Activated naive CD8-positive, alpha-beta T cell treated with anti-CD3 and anti-CD28 coated beads, Interleukin-2, amount 50 U/mL, for 24 hours (primary cell): Measurements from ENCODE around the gene RHBDL3.

Experiments
- ATAC-seq: fragments of 150-1000 bp; cut with Tn5 transposase; one replicate; pipeline ENCODE4 v1.10.0; 2021
- DNase-seq: peaks from one replicate; pipeline ENCODE4 v3.0.0; 2021
- H3K27ac Mint-ChIP-seq: one replicate; pipeline ENCODE4 v1.8.0; 2021; ENCODE audit warnings: mild to moderate bottlenecking, mixed read lengths
- H3K27me3 Mint-ChIP-seq: one replicate; pipeline ENCODE4 v1.8.0; 2021; ENCODE audit warnings: mixed read lengths
- H3K36me3 Mint-ChIP-seq: one replicate; pipeline ENCODE4 v1.8.0; 2021; ENCODE audit warnings: low read depth, mixed read lengths
- H3K4me1 Mint-ChIP-seq: one replicate; pipeline ENCODE4 v1.8.0; 2021; ENCODE audit warnings: mixed read lengths
- H3K4me3 Mint-ChIP-seq: one replicate; pipeline ENCODE4 v1.8.0; 2021; ENCODE audit warnings: mild to moderate bottlenecking, moderate library complexity, mixed read lengths
- H3K9me3 Mint-ChIP-seq: one replicate; pipeline ENCODE4 v1.8.0; 2021; ENCODE audit warnings: mixed read lengths

Gene RHBDL3

GRCh38 chr17:32265192-32265923 lies at the start of gene RHBDL3:
Gene RHBDL3 (plus strand): TSS chr17:32265832. CDS start chr17:32266190, 358 bp downstream.
- Mint-ChIP-seq H3K27ac (peak within 1 kb of the TSS; percentile 20), H3K36me3 (no peaks in the 10 kb centered on the region), H3K4me3 (peak within 1 kb of the TSS; percentile 68), H3K27me3 (peaks cover 73% of the 10 kb centered on the region), H3K4me1 (peaks cover 16% of the 10 kb centered on the region), H3K9me3 (no peaks in the 10 kb centered on the region)
- peak; percentile 7 for DNase-seq
- no peak for ATAC-seq

GRCh38 chr17:32222621-32223020 lies 43.0 kb upstream of the RHBDL3 start:
- ATAC-seq: no peak
- peaks cover 15% of the 10 kb centered on the region for H3K36me3 Mint-ChIP-seq

GRCh38 chr17:32223703-32224102 lies 41.9 kb upstream of the RHBDL3 start:
- H3K4me3 Mint-ChIP-seq: no peak overlapping the region
- H3K9me3 Mint-ChIP-seq: no peaks in the 10 kb centered on the region
- DNase-seq (no peak), ATAC-seq (peak; percentile 85)
- H3K4me1 Mint-ChIP-seq: peaks cover 50% of the 10 kb centered on the region
- H3K27ac Mint-ChIP-seq: peak overlapping the region; percentile 35
- H3K27me3 Mint-ChIP-seq: no peaks in the 10 kb centered on the region
- H3K36me3 Mint-ChIP-seq: peaks cover 12% of the 10 kb centered on the region

More at GRCh38 chr17:32222621-32223020, 43.0 kb upstream of the RHBDL3 start:
- H3K27me3 Mint-ChIP-seq: no peaks in the 10 kb centered on the region
- DNase-seq: no peak
- peak overlapping the region; percentile 52 for H3K27ac Mint-ChIP-seq
- peaks cover 53% of the 10 kb centered on the region for H3K4me1 Mint-ChIP-seq
- no peaks in the 10 kb centered on the region for H3K9me3 Mint-ChIP-seq
- no peak overlapping the region for H3K4me3 Mint-ChIP-seq

- H3K4me1 Mint-ChIP-seq: peaks cover 23% of the 10 kb centered on the region
- ATAC-seq (no peak), DNase-seq (no peak)
- H3K27me3 Mint-ChIP-seq: no peaks in the 10 kb centered on the region
- no peaks in the 10 kb centered on the region for H3K9me3 Mint-ChIP-seq
- no peak overlapping the region for H3K27ac Mint-ChIP-seq
- H3K36me3 Mint-ChIP-seq: peaks cover 12% of the 10 kb centered on the region
- no peak overlapping the region for H3K4me3 Mint-ChIP-seq
Measured at GRCh38 chr17:32226886-32227285, 38.7 kb upstream of the RHBDL3 start.

GRCh38 chr17:32227910-32228309 lies 37.7 kb upstream of the RHBDL3 start:
- Mint-ChIP-seq H3K27ac (no peak overlapping the region), H3K27me3 (no peaks in the 10 kb centered on the region), H3K4me3 (no peak overlapping the region), H3K36me3 (peaks cover 7% of the 10 kb centered on the region), H3K9me3 (no peaks in the 10 kb centered on the region), H3K4me1 (peaks cover 23% of the 10 kb centered on the region)
- DNase-seq (no peak), ATAC-seq (no peak)

GRCh38 chr17:32235588-32235987 lies 30.0 kb upstream of the RHBDL3 start:
- no peaks in the 10 kb centered on the region for H3K27me3 Mint-ChIP-seq
- no peak for ATAC-seq
- no peak overlapping the region for H3K27ac Mint-ChIP-seq
- H3K9me3 Mint-ChIP-seq: no peaks in the 10 kb centered on the region
- H3K4me3 Mint-ChIP-seq: no peak overlapping the region
- no peak for DNase-seq
- no peaks in the 10 kb centered on the region for H3K36me3 Mint-ChIP-seq
- H3K4me1 Mint-ChIP-seq: peaks cover 11% of the 10 kb centered on the region

GRCh38 chr17:32239456-32239855 lies 26.2 kb upstream of the RHBDL3 start:
- no peak overlapping the region for H3K4me3 Mint-ChIP-seq
- no peak for ATAC-seq
- H3K4me1 Mint-ChIP-seq: no peaks in the 10 kb centered on the region
- no peaks in the 10 kb centered on the region for H3K36me3 Mint-ChIP-seq
- no peak overlapping the region for H3K27ac Mint-ChIP-seq
- H3K27me3 Mint-ChIP-seq: no peaks in the 10 kb centered on the region
- DNase-seq: no peak
- no peaks in the 10 kb centered on the region for H3K9me3 Mint-ChIP-seq

- no peak for DNase-seq
- no peak for ATAC-seq
- H3K9me3 Mint-ChIP-seq: no peaks in the 10 kb centered on the region
- H3K36me3 Mint-ChIP-seq: no peaks in the 10 kb centered on the region
- H3K4me1 Mint-ChIP-seq: no peaks in the 10 kb centered on the region
- no peaks in the 10 kb centered on the region for H3K27me3 Mint-ChIP-seq
- H3K27ac Mint-ChIP-seq: no peak overlapping the region
- H3K4me3 Mint-ChIP-seq: no peak overlapping the region
Measured at GRCh38 chr17:32240750-32241149, 24.9 kb upstream of the RHBDL3 start.

GRCh38 chr17:32241640-32242039 lies 24.0 kb upstream of the RHBDL3 start:
- H3K4me3 Mint-ChIP-seq: no peak overlapping the region
- H3K36me3 Mint-ChIP-seq: no peaks in the 10 kb centered on the region
- no peaks in the 10 kb centered on the region for H3K27me3 Mint-ChIP-seq
- H3K4me1 Mint-ChIP-seq: no peaks in the 10 kb centered on the region
- no peak for DNase-seq
- H3K27ac Mint-ChIP-seq: no peak overlapping the region
- ATAC-seq: no peak
- no peaks in the 10 kb centered on the region for H3K9me3 Mint-ChIP-seq

GRCh38 chr17:32249475-32249874 lies 16.2 kb upstream of the RHBDL3 start:
- Mint-ChIP-seq H3K36me3 (no peaks in the 10 kb centered on the region), H3K4me1 (no peaks in the 10 kb centered on the region), H3K4me3 (no peak overlapping the region), H3K27ac (no peak overlapping the region), H3K27me3 (peaks cover 4% of the 10 kb centered on the region), H3K9me3 (no peaks in the 10 kb centered on the region)
- ATAC-seq: no peak
- DNase-seq: no peak

GRCh38 chr17:32253117-32253611 lies 12.5 kb upstream of the RHBDL3 start:
- no peaks in the 10 kb centered on the region for H3K4me1 Mint-ChIP-seq
- H3K9me3 Mint-ChIP-seq: no peaks in the 10 kb centered on the region
- H3K27ac Mint-ChIP-seq: no peak overlapping the region
- no peak overlapping the region for H3K4me3 Mint-ChIP-seq
- peak; percentile 92 for ATAC-seq
- H3K36me3 Mint-ChIP-seq: no peaks in the 10 kb centered on the region
- peak; percentile 76 for DNase-seq
- H3K27me3 Mint-ChIP-seq: peaks cover 14% of the 10 kb centered on the region

- ATAC-seq (no peak), DNase-seq (no peak)
- Mint-ChIP-seq H3K4me1 (no peaks in the 10 kb centered on the region), H3K27me3 (peaks cover 32% of the 10 kb centered on the region), H3K4me3 (no peak overlapping the region), H3K36me3 (no peaks in the 10 kb centered on the region), H3K27ac (no peak overlapping the region), H3K9me3 (no peaks in the 10 kb centered on the region)
Measured at GRCh38 chr17:32256012-32256700, 9.5 kb upstream of the RHBDL3 start.

- Mint-ChIP-seq H3K27ac (no peak overlapping the region), H3K27me3 (peaks cover 33% of the 10 kb centered on the region), H3K9me3 (no peaks in the 10 kb centered on the region), H3K36me3 (no peaks in the 10 kb centered on the region), H3K4me1 (no peaks in the 10 kb centered on the region), H3K4me3 (no peak overlapping the region)
- DNase-seq (no peak), ATAC-seq (no peak)
Measured at GRCh38 chr17:32256701-32257019, 9.0 kb upstream of the RHBDL3 start.

- no peaks in the 10 kb centered on the region for H3K9me3 Mint-ChIP-seq
- DNase-seq (no peak), ATAC-seq (no peak)
- H3K27ac Mint-ChIP-seq: no peak overlapping the region
- peaks cover 46% of the 10 kb centered on the region for H3K27me3 Mint-ChIP-seq
- no peaks in the 10 kb centered on the region for H3K36me3 Mint-ChIP-seq
- no peak overlapping the region for H3K4me3 Mint-ChIP-seq
- no peaks in the 10 kb centered on the region for H3K4me1 Mint-ChIP-seq
Measured at GRCh38 chr17:32258383-32259140, 7.1 kb upstream of the RHBDL3 start.

- no peak for DNase-seq
Measured at GRCh38 chr17:32259586-32259985, 6.0 kb upstream of the RHBDL3 start.

More at GRCh38 chr17:32259586-32259985, 6.0 kb upstream of the RHBDL3 start:
- H3K27ac Mint-ChIP-seq: no peak overlapping the region
- no peak overlapping the region for H3K4me3 Mint-ChIP-seq
- H3K9me3 Mint-ChIP-seq: no peaks in the 10 kb centered on the region
- H3K36me3 Mint-ChIP-seq: no peaks in the 10 kb centered on the region
- no peak for ATAC-seq
- H3K27me3 Mint-ChIP-seq: peaks cover 56% of the 10 kb centered on the region
- no peaks in the 10 kb centered on the region for H3K4me1 Mint-ChIP-seq
